ENCODE measurements around the gene BAZ1B. TPM values are rescaled to one million over a fixed set of nuclear protein-coding genes. Genes with fewer than 3 reads are reported as not detected.

The BAZ1B gene
- total and polyA plus RNA-seq, 9 of the 15 experiments (the other 6 are each of a cell fraction or from before 2014, with no cell fraction given) = 15.0 to 134 (median 79.5) TPM

GRCh38 chr7:73451780-73452398 lies 70.2 kb downstream of the BAZ1B start (continued):
- TF ChIP-seq GMEB1 (CRISPR knock-in tag; IDR thresholded peaks at IDR 0.05) = 0 out of 2 replicates have a peak, but pooled peaks have one; percentile 25
- no peak for TF ChIP-seq SUPT5H (IDR thresholded peaks at IDR 0.05)
- 0 out of 2 replicates have a peak, but pooled peaks have one; percentile 40 for TF ChIP-seq CHCHD3 (CRISPR knock-in tag; IDR thresholded peaks at IDR 0.05)
- TF ChIP-seq ESRRB (CRISPR knock-in tag; IDR thresholded peaks at IDR 0.05; ENCODE audit: borderline replicate concordance) = no peak
- 0 out of 2 replicates have a peak, but pooled peaks have one; percentile 16 for TF ChIP-seq POLR2AphosphoS2 (IDR thresholded peaks at IDR 0.05; ENCODE audit: low read length)
- peak; percentile 89 to 93 for TF ChIP-seq RAD21 (CRISPR knock-in tag; conservative IDR thresholded peaks at IDR 0.05 in 1 of 2, IDR thresholded peaks at IDR 0.05 in 1 of 2)
- TF ChIP-seq FOXJ2 (tag; IDR thresholded peaks at IDR 0.05) = 0 out of 2 replicates have a peak, but pooled peaks have one; percentile 19
- TF ChIP-seq ZNF24 (IDR thresholded peaks at IDR 0.05) = no peak
- no peak for TF ChIP-seq FOXA3 (CRISPR knock-in tag; conservative IDR thresholded peaks at IDR 0.05 in 1 of 2, IDR thresholded peaks at IDR 0.05 in 1 of 2)
- TF ChIP-seq MBD2 (IDR thresholded peaks at IDR 0.05; ENCODE audit: borderline replicate concordance, low read depth) = no peak
- TF ChIP-seq, protein P1, sequence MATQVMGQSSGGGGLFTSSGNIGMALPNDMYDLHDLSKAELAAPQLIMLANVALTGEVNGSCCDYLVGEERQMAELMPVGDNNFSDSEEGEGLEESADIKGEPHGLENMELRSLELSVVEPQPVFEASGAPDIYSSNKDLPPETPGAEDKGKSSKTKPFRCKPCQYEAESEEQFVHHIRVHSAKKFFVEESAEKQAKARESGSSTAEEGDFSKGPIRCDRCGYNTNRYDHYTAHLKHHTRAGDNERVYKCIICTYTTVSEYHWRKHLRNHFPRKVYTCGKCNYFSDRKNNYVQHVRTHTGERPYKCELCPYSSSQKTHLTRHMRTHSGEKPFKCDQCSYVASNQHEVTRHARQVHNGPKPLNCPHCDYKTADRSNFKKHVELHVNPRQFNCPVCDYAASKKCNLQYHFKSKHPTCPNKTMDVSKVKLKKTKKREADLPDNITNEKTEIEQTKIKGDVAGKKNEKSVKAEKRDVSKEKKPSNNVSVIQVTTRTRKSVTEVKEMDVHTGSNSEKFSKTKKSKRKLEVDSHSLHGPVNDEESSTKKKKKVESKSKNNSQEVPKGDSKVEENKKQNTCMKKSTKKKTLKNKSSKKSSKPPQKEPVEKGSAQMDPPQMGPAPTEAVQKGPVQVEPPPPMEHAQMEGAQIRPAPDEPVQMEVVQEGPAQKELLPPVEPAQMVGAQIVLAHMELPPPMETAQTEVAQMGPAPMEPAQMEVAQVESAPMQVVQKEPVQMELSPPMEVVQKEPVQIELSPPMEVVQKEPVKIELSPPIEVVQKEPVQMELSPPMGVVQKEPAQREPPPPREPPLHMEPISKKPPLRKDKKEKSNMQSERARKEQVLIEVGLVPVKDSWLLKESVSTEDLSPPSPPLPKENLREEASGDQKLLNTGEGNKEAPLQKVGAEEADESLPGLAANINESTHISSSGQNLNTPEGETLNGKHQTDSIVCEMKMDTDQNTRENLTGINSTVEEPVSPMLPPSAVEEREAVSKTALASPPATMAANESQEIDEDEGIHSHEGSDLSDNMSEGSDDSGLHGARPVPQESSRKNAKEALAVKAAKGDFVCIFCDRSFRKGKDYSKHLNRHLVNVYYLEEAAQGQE (IDR thresholded peaks at IDR 0.05; ENCODE audit: borderline replicate concordance) = peak; percentile 77
- TF ChIP-seq, protein P1 (CRISPR knock-in tag; IDR thresholded peaks at IDR 0.05; ENCODE audit: low read depth) = no peak
- TF ChIP-seq UBTF (IDR thresholded peaks at IDR 0.05; ENCODE audit: borderline replicate concordance in 1 of 2, low read depth in 2 of 2, low read length in 2 of 2) = no peak
- TF ChIP-seq THAP7 (CRISPR knock-in tag; IDR thresholded peaks at IDR 0.05) = no peak
